Activated naive CD8-positive, alpha-beta T cell (primary cell): Measurements from ENCODE around the gene ADPRM.
A peak's percentile ranks its signal among the peaks of the same experiment; 100 is the strongest.

ENCODE experiments used
- H3K27ac Mint-ChIP-seq: one replicate; pipeline ENCODE4 v1.8.0; 2021; ENCODE audit warnings: mixed read lengths
- H3K27me3 Mint-ChIP-seq: one replicate; pipeline ENCODE4 v1.8.0; 2021; ENCODE audit warnings: mixed read lengths
- H3K36me3 Mint-ChIP-seq: one replicate; pipeline ENCODE4 v1.8.0; 2021; ENCODE audit warnings: mixed read lengths
- H3K4me1 Mint-ChIP-seq: one replicate; pipeline ENCODE4 v1.8.0; 2021; ENCODE audit warnings: low read depth, mixed read lengths
- H3K4me3 Mint-ChIP-seq: one replicate; pipeline ENCODE4 v1.8.0; 2021; ENCODE audit warnings: mild to moderate bottlenecking, mixed read lengths
- H3K9me3 Mint-ChIP-seq: one replicate; pipeline ENCODE4 v1.8.0; 2021; ENCODE audit warnings: low read depth, mixed read lengths

Gene ADPRM

DNA sequence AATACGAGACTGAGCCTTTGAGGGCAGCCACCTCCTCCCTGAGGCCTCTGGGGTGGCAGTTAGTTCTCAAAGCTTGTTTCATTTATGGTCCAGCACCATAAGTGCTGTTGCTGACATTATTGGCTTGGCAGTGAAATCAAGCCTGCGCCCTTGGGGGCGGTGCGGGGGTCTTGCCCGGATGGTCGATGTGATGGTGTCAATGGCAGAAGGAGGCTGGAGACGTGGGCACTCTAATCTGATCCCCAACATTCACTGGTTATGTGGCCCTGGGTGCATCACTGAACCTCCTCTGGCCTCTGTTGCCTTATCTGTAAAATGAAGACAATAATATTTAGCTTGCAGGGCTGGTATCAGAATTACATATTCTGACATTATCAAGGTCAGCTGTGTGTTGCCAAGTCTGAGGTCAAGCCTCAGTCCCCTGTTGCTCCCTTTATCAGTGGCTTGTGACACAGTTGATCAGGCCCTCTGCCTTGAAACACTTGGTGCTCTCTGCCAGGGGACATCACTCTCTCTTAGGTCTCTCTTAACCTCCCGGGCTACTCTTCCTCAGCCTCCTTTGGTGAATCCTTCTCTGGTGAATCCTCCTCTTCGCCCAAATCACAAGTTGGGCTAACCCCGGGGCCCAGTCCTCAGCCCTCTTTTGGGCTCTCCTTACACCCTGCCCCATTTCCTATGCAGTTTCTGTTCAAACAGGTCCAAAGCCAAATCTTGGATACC lies 44.2 kb downstream of the ADPRM start:
- H3K4me1 Mint-ChIP-seq, result peaks cover 28% of the 10 kb centered on the region
- no peaks in the 10 kb centered on the region for H3K27me3 Mint-ChIP-seq
- no peak overlapping the region for H3K27ac Mint-ChIP-seq
- no peak overlapping the region for H3K4me3 Mint-ChIP-seq
- H3K9me3 Mint-ChIP-seq, result no peaks in the 10 kb centered on the region
- H3K36me3 Mint-ChIP-seq, result no peaks in the 10 kb centered on the region

DNA sequence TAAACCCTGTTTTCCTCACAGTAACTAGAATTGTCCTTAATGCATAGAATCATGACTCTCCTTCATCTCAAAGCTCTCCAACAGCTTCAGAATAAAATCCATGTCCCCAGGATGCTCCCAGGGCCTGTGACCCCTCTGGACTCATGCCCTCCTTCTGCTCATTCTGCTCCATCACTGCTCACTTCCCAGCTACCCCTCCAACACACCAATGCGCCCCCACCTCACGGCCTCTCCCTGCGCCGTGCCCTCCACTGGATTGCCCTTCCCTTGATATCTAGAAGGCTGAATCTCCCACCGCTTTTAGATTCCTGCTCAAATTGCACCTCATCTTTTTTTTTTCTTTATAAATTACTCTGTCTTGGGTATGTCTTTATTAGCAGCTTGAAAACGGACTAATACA lies 45.0 kb downstream of the ADPRM start:
- no peak overlapping the region for H3K4me3 Mint-ChIP-seq
- no peak overlapping the region for H3K27ac Mint-ChIP-seq
- no peaks in the 10 kb centered on the region for H3K9me3 Mint-ChIP-seq
- H3K27me3 Mint-ChIP-seq, result no peaks in the 10 kb centered on the region
- no peaks in the 10 kb centered on the region for H3K36me3 Mint-ChIP-seq
- H3K4me1 Mint-ChIP-seq, result peaks cover 23% of the 10 kb centered on the region

DNA sequence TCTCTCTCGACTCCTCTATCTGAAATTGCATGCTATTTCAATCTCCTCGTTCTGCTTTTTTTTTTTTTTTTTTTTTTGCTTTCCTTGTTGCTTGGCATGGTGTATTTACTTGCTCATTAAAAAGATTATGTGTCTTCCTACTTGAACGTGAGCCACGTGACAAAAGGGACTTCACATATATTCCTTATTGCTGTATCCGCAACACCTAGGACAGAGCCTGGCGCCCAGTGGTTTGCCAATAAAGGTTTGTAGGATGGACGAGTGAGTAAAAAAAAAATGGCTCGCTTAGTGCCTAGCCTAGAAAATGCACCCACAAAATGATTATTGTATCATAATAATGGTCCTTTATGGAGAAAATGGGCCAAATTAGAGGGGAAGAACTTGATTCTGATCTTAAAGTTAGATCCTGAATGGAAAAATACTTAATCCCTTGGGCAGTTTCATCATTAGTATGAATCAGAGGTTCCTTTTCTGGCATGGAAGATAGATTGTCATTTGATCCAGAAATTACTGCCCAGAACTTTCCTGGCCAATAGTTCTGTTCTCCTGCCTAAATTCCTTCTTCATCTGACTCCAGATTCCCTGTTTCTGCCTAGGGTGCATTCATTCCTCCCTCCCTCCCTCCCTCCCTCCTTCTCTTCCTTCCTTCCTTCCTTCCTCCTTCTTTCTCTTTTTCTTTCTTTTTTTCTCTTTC lies 46.1 kb downstream of the ADPRM start:
- H3K4me1 Mint-ChIP-seq, result peaks cover 19% of the 10 kb centered on the region
- H3K27ac Mint-ChIP-seq, result no peak overlapping the region
- no peaks in the 10 kb centered on the region for H3K9me3 Mint-ChIP-seq
- no peak overlapping the region for H3K4me3 Mint-ChIP-seq
- H3K27me3 Mint-ChIP-seq, result no peaks in the 10 kb centered on the region
- no peaks in the 10 kb centered on the region for H3K36me3 Mint-ChIP-seq

DNA sequence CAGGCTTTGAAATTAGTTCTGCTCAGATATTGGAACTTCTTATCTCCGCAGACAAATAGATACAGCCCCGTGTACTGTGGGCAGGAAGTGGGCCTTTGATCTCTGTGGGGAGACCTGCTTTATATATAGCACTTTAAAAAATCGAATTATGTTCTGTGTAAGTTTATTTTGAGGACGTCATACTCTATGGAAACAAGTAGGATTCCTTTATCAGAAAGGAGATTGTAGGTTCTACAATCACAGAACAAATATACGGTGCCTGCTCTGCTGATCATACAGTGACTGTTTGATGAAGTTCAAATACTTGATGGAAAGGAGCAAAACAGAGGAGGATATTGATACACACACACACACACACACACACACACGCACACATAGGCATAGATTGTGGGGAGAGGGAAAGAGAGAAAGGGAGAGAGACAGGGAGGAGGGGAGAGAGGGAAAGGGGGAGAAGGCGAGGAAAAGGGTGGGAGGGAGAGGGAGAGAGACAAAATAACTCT lies 47.2 kb downstream of the ADPRM start:
- no peaks in the 10 kb centered on the region for H3K36me3 Mint-ChIP-seq
- no peaks in the 10 kb centered on the region for H3K9me3 Mint-ChIP-seq
- H3K27me3 Mint-ChIP-seq, result no peaks in the 10 kb centered on the region
- peaks cover 17% of the 10 kb centered on the region for H3K4me1 Mint-ChIP-seq
- H3K27ac Mint-ChIP-seq, result peak overlapping the region; percentile 61
- H3K4me3 Mint-ChIP-seq, result peak overlapping the region; percentile 65

DNA sequence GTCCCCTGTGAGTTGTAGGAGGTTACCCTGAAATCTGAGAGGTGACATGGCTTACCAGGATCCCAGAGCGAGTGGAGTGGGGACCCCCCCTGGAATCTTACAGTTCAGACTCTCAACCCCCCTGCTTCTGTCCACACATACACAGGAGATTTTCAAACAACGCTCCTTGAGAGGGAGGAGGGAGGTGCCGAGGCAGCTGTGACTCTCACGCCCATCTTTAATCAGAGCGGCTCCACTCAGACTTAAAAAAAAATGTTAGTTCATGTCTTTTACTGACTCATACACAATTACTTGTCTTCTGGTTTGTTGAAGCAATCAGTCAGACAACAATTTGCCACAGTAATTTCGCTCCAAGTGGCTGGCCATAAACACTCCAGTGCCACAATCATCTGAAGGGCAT lies 47.8 kb downstream of the ADPRM start:
- no peak overlapping the region for H3K4me3 Mint-ChIP-seq

DNA sequence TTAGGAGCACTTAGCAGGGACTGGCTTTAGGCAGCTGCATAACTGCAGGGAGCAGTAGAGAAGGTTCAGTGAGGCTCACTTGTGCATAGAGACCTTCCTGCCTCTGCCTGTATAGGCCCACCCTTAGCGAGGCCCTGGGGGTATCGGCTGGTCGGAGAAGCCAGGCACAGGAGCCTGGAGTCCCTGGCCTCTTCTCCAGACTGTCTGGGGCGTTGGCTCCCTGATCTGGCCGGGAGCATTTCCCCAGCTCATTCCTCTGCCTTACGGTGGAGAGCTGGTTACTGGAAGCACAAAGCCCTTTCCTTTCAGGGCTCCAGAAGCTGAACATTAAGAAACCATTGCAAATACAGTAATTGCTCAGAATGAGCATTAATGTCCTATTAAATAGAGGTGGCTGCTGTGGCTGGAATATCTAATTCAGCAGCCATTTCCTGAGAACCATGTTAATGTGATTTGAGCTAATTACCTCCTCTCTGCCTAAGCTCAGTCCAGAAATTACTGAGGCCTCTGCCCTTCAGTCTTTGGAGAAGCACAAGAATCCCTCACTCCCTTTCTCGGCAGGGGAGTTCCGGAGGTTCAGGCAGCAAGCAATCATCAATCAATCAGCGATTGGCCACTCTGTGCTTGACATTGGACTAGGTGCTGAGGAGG lies 51.3 kb downstream of the ADPRM start:
- Mint-ChIP-seq H3K4me3 (no peak overlapping the region), H3K36me3 (no peaks in the 10 kb centered on the region), H3K4me1 (peaks cover 15% of the 10 kb centered on the region), H3K9me3 (no peaks in the 10 kb centered on the region), H3K27me3 (no peaks in the 10 kb centered on the region), H3K27ac (no peak overlapping the region)

More for the DNA sequence above, 47.8 kb downstream of the ADPRM start:
- H3K9me3 Mint-ChIP-seq, result no peaks in the 10 kb centered on the region
- H3K27me3 Mint-ChIP-seq, result no peaks in the 10 kb centered on the region
- H3K4me1 Mint-ChIP-seq, result peaks cover 15% of the 10 kb centered on the region
- H3K27ac Mint-ChIP-seq, result no peak overlapping the region
- no peaks in the 10 kb centered on the region for H3K36me3 Mint-ChIP-seq

DNA sequence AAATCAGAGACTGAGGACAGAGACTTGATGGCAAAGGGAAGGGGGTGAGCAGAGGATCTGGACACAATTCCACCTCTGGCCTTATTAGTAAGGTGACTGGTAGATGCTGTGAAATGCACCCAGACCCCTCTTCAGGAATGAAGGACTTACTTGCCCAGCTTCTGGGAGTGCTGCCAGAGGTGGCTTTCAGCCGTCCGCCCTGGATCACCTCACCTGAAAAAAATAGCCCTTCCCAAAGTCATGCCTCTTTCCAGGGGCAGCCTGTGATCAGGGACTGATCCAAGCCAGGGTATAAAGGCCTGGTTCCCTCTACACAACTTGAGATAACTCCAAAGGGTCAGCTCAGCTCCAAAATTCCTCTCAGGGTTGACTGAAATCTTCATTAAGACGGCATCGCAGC lies 52.8 kb downstream of the ADPRM start:
- Mint-ChIP-seq H3K27ac (no peak overlapping the region), H3K4me3 (no peak overlapping the region), H3K4me1 (peaks cover 3% of the 10 kb centered on the region), H3K36me3 (no peaks in the 10 kb centered on the region), H3K27me3 (no peaks in the 10 kb centered on the region), H3K9me3 (no peaks in the 10 kb centered on the region)

DNA sequence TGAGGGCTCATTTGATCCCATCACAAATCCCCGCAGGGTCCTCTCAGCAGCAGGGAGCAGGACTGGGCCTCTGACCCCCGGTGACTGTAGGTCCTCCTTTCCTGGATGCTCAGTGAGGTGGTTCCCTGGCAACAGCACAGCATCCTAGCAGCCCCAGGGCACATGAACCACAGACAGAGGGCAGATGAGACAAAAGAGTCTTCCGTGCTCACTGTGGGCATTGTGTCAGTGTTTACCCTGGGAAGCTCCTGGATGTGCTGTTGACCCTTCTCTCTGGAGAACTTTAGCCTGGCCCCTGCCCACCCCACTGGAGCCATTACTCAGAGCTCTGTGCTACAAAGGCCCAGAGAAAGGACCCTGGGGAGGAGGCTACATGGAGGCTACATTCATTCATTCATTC lies 54.2 kb downstream of the ADPRM start:
- Mint-ChIP-seq H3K4me1 (no peaks in the 10 kb centered on the region), H3K27me3 (no peaks in the 10 kb centered on the region), H3K36me3 (no peaks in the 10 kb centered on the region), H3K27ac (no peak overlapping the region), H3K4me3 (no peak overlapping the region), H3K9me3 (no peaks in the 10 kb centered on the region)

DNA sequence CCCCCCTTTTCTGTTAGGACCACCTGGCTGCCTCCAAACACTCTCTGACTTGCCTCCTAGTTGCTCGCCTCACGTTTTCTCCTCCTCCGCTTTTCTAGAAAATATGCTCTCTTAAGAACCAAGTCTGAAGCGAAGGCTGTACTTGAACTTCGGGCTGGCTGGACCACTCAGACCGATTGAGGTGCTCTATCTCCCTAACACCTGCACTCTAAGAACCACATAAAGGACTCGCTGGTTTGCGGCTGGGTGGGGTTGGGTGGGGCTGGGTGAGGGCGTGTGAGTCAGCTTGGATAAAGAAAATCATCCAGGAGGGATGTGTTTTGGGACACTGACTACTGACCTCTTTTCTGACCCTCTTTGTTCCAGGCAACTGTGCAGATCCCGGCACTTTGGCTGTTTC lies 55.3 kb downstream of the ADPRM start:
- Mint-ChIP-seq H3K27ac (no peak overlapping the region), H3K4me3 (no peak overlapping the region), H3K27me3 (no peaks in the 10 kb centered on the region), H3K36me3 (no peaks in the 10 kb centered on the region), H3K9me3 (no peaks in the 10 kb centered on the region), H3K4me1 (no peaks in the 10 kb centered on the region)

DNA sequence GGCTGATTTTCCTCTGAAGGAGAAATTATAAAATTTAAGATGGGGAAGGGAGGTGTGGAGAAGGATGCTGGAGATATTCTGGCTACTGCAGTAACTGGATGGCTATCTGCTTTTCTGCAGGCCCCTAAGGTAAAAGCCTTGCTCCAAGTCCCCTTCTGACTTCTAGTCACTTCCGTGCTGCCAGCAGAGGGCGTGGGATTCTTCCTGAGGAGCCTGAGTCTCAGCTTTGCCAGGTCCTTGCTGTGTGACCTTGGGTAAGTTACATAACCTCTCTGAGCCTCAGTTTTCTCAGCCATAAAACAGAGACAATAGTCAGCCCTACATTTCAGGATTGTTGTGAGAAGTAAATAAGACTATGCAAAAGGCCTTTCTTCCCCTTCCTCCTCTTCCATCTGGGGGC lies 56.7 kb downstream of the ADPRM start:
- no peak overlapping the region for H3K27ac Mint-ChIP-seq
- H3K4me3 Mint-ChIP-seq, result no peak overlapping the region
- H3K36me3 Mint-ChIP-seq, result no peaks in the 10 kb centered on the region
- no peaks in the 10 kb centered on the region for H3K4me1 Mint-ChIP-seq
- no peaks in the 10 kb centered on the region for H3K27me3 Mint-ChIP-seq
- no peaks in the 10 kb centered on the region for H3K9me3 Mint-ChIP-seq

DNA sequence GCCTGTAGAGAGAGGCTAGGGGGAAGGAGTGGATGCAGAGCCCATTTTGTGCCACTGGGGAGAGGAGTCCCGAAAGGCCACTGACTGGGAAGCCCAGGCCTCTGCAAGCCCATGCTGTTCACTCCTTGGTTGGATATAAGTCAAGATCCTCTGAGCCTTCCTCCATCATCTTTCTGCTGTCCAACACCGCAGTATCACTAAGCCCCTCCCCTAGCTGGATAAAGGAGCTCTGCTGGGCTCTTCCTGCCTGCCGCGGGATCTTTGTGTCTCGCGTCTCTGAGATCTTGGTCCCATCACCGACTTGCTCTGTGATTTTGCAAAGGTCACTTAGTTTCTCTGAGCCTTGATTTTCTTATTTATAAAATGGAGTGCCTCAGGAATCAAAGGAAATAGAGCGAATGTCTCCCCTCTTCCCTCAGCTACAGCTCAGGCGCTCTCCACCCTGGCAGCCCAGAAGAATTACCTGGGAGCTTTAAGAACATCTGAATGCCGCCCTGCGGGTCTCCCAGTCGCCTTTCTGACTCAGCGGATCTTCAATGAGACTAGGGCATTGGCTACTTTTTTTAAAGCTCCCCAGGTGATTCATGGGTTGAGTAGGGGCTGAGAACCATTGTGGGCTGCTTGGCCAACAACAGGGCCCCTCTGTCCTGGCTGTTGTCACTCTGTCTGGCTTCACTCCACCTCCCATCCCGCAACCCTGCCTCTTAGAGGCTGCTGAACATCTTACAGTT lies 57.6 kb downstream of the ADPRM start:
- no peaks in the 10 kb centered on the region for H3K36me3 Mint-ChIP-seq
- no peaks in the 10 kb centered on the region for H3K27me3 Mint-ChIP-seq
- H3K4me1 Mint-ChIP-seq, result no peaks in the 10 kb centered on the region
- H3K27ac Mint-ChIP-seq, result no peak overlapping the region
- H3K4me3 Mint-ChIP-seq, result no peak overlapping the region
- H3K9me3 Mint-ChIP-seq, result no peaks in the 10 kb centered on the region

DNA sequence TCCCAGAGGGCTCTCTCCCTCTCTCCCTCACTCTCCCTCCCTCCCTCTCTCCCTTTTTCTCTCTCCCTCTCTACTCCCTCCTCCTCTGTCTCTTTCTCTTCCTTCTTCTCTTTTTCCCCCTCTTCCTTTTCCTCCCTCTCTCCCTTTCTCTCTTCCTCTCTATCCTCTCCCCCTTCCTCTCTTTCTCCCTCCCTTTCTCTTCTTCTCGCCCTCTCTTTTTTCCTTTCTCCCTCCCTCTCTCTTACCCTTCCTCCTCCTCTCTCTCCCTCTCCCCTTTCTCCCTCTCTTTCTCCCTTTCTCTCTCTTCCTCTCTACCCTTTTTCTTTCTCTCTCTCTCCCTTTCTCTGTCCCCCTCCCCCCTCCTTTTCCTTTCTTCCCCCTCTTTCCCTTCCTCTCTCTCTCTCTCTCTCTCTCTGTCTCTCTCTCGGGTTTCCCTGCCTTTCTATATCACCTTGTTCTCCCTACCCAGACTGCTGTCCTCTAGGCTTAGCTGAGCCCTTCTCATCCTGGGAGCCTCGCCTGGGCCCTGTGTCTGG lies 58.3 kb downstream of the ADPRM start:
- no peaks in the 10 kb centered on the region for H3K36me3 Mint-ChIP-seq
- no peak overlapping the region for H3K27ac Mint-ChIP-seq
- H3K4me1 Mint-ChIP-seq, result no peaks in the 10 kb centered on the region
- H3K4me3 Mint-ChIP-seq, result no peak overlapping the region
- H3K27me3 Mint-ChIP-seq, result no peaks in the 10 kb centered on the region
- no peaks in the 10 kb centered on the region for H3K9me3 Mint-ChIP-seq

DNA sequence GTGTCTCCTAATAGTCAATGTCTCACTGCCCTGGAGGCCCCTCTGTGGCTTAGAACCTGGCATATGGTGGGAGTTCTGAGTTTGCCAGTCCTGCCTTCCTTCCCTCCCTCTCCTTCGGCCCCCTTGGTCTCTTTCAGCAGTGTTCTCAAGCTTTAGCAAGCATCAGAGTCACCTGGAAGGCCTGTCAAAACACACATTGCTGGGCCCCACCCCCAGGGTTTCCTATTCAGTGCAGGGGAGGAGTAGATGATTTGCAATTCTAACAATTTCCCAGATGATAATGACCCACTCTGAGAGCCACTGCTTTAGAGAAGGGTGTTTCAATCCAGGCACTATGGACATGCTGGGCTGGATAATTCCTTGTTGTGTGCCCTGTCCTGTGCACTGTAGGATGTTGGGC lies 58.8 kb downstream of the ADPRM start:
- Mint-ChIP-seq H3K36me3 (no peaks in the 10 kb centered on the region), H3K4me3 (no peak overlapping the region), H3K4me1 (no peaks in the 10 kb centered on the region), H3K27ac (no peak overlapping the region), H3K27me3 (no peaks in the 10 kb centered on the region), H3K9me3 (no peaks in the 10 kb centered on the region)

DNA sequence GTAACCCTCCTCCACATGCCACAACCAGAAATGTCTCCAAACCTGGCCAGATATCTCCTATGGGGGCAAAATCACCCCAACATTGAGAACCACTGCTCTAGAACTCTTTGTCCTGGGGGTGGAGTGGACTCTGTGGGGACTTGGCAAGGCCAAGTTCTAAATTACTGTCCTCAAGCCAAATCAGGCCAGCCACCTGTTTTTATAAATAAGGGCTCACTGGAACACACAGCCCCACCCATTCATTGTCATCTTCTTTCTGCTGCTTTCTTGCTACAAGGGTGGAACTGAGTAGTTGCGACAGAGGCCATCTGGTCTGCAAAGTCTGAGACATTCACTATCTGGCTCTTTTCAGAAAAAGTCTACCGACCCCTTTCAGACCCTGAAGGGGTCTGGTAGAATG lies 59.2 kb downstream of the ADPRM start:
- H3K4me3 Mint-ChIP-seq, result no peak overlapping the region
- no peaks in the 10 kb centered on the region for H3K27me3 Mint-ChIP-seq
- H3K36me3 Mint-ChIP-seq, result no peaks in the 10 kb centered on the region
- no peak overlapping the region for H3K27ac Mint-ChIP-seq
- no peaks in the 10 kb centered on the region for H3K4me1 Mint-ChIP-seq
- H3K9me3 Mint-ChIP-seq, result no peaks in the 10 kb centered on the region

DNA sequence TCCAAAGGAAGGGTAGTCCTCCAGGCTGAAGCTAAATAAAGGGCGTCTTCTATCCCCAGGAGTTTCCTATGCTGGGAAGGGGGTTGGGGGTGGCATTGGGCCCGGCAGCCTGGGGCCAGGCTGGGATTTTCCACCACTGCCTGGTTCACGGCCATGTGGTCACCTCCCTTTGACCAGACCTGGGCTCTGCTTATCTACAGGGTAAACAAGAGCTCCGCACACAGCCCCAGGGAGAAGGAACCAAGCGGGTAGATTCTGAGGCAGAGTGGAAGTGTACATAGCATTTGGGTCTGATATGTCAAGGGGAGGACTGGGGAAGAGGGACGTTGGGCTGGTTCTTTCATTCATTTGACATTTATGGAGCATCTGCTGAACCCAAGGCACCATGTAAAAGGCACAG lies 59.7 kb downstream of the ADPRM start:
- Mint-ChIP-seq H3K36me3 (no peaks in the 10 kb centered on the region), H3K27me3 (no peaks in the 10 kb centered on the region), H3K4me1 (no peaks in the 10 kb centered on the region), H3K9me3 (no peaks in the 10 kb centered on the region), H3K4me3 (no peak overlapping the region), H3K27ac (no peak overlapping the region)
